ENCODE measurements around the gene CLMN. TPM values are rescaled to one million over a fixed set of nuclear protein-coding genes. Genes with fewer than 3 reads are reported as not detected.

CLMN gene
- total and polyA plus RNA-seq, 2 donors (not counting 1 experiment from before 2014, with no cell fraction given): 9.6 to 51.5 TPM

- no peak overlapping the region for H3K4me2 ChIP-seq (replicated peaks; ENCODE audit: low read depth, low read length, poor library complexity, severe bottlenecking)
- Mint-ChIP-seq H3K9me3 (ENCODE audit: insufficient read depth) (no peaks in the 10 kb centered on the region), H3K4me1 (peaks cover 20% of the 10 kb centered on the region), H3K27me3 (peaks cover 3% of the 10 kb centered on the region), H3K27ac (no peak overlapping the region), H3K4me3 (no peak overlapping the region)
- peaks cover 0 to 2% (median 0%) of the 10 kb centered on the region in 3 donors for H3K9me3 ChIP-seq (ENCODE audit: control extremely low read depth in 1 of 3, control insufficient read depth in 2 of 3, insufficient read depth in 1 of 3, low read length in 2 of 3)
- no peak overlapping the region for H2AFZ ChIP-seq (ENCODE audit: insufficient read depth, low read depth, low read length, poor library complexity, severe bottlenecking)
- POLR2A ChIA-PET: no interaction called here
- no peaks in the 10 kb centered on the region for H4K20me1 ChIP-seq (ENCODE audit: control insufficient read depth, insufficient read depth, low read length, poor library complexity, severe bottlenecking)
- H3K27ac ChIP-seq (ENCODE audit: low read length in 2 of 2): no peak overlapping the region
- intact Hi-C loops (cut with micrococcal nuclease): no loop called here
- ATAC-seq (ENCODE audit: low read depth): no peak
- no peak for DNase-seq
- CTCF ChIA-PET: interaction anchor here (1.0 kb wide), 1 partner anchor 132 kb away, joined by 3 read pairs; no protein-coding TSS in a partner anchor
- H3K27me3 ChIP-seq (replicated peaks in 1 of 4; ENCODE audit: control extremely low read depth in 1 of 4, control insufficient read depth in 3 of 4, insufficient read depth in 4 of 4, low read length in 3 of 4): no peaks in the 10 kb centered on the region
- H3K4me1 ChIP-seq (ENCODE audit: control insufficient read depth in 2 of 2, insufficient read depth in 2 of 2, low read length in 2 of 2): peaks cover 13 to 14% of the 10 kb centered on the region in 2 donors
- no peak overlapping the region for H3K9ac ChIP-seq (ENCODE audit: low read length)
- TF ChIP-seq EZH2 (IDR thresholded peaks at IDR 0.05; ENCODE audit: borderline replicate concordance, insufficient read depth, low read depth, low read length, poor library complexity, severe bottlenecking) (no peak), CTCF (IDR thresholded peaks at IDR 0.05) (no peak)
- no peak overlapping the region for H3K4me3 ChIP-seq (ENCODE audit: control extremely low read depth in 1 of 5, extremely low read depth in 1 of 5, insufficient read depth in 1 of 5, low read depth in 2 of 5, low read length in 4 of 5)
- peaks cover 0 to 4% of the 10 kb centered on the region in 2 experiments for H3K36me3 ChIP-seq (replicated peaks in 1 of 2; ENCODE audit: control extremely low read depth in 1 of 2, control insufficient read depth in 1 of 2, extremely low read depth in 1 of 2, insufficient read depth in 2 of 2, low read length in 1 of 2)
- no CpG with 5 or more reads among the region's 6 CpGs for WGBS (ENCODE audit: insufficient coverage)
- H3K79me2 ChIP-seq (ENCODE audit: control insufficient read depth, insufficient read depth, low read length): no peaks in the 10 kb centered on the region
Observed at GRCh38 chr14:95229749-95230148, 90.0 kb downstream of the CLMN start.

GRCh38 chr14:95228240-95228639, 91.5 kb downstream of the CLMN start:
- H3K27ac ChIP-seq (ENCODE audit: low read length in 2 of 2): no peak overlapping the region
- peaks cover 3% of the 10 kb centered on the region for H3K27me3 Mint-ChIP-seq
- DNase-seq (no peak), ATAC-seq (ENCODE audit: low read depth) (no peak)
- H3K27ac Mint-ChIP-seq: no peak overlapping the region
- H3K4me3 Mint-ChIP-seq: no peak overlapping the region
- H3K4me2 ChIP-seq (replicated peaks; ENCODE audit: low read depth, low read length, poor library complexity, severe bottlenecking): no peak overlapping the region
- POLR2A ChIA-PET: no interaction called here
- H3K9me3 ChIP-seq (ENCODE audit: control extremely low read depth in 1 of 3, control insufficient read depth in 2 of 3, insufficient read depth in 1 of 3, low read length in 2 of 3): peaks cover 0 to 2% (median 0%) of the 10 kb centered on the region in 3 donors
- peaks cover 5% of the 10 kb centered on the region for H3K4me1 Mint-ChIP-seq
- H3K9me3 Mint-ChIP-seq (ENCODE audit: insufficient read depth): no peaks in the 10 kb centered on the region
- CTCF ChIA-PET: no interaction called here
- intact Hi-C loops (cut with micrococcal nuclease): no loop called here
- WGBS (ENCODE audit: insufficient coverage): 90% methylated on average over 4 of the region's 7 CpGs
- H2AFZ ChIP-seq (ENCODE audit: insufficient read depth, low read depth, low read length, poor library complexity, severe bottlenecking): no peak overlapping the region
- H3K79me2 ChIP-seq (ENCODE audit: control insufficient read depth, insufficient read depth, low read length): no peaks in the 10 kb centered on the region
- H3K4me1 ChIP-seq (ENCODE audit: control insufficient read depth in 2 of 2, insufficient read depth in 2 of 2, low read length in 2 of 2): peaks cover under 1 to 1% of the 10 kb centered on the region in 2 donors
- H3K9ac ChIP-seq (ENCODE audit: low read length): no peak overlapping the region
- H3K27me3 ChIP-seq (replicated peaks in 1 of 4; ENCODE audit: control extremely low read depth in 1 of 4, control insufficient read depth in 3 of 4, insufficient read depth in 4 of 4, low read length in 3 of 4): no peaks in the 10 kb centered on the region
- no peak overlapping the region for H3K4me3 ChIP-seq (ENCODE audit: control extremely low read depth in 1 of 5, extremely low read depth in 1 of 5, insufficient read depth in 1 of 5, low read depth in 2 of 5, low read length in 4 of 5)
- peaks cover 0 to 4% of the 10 kb centered on the region in 2 experiments for H3K36me3 ChIP-seq (replicated peaks in 1 of 2; ENCODE audit: control extremely low read depth in 1 of 2, control insufficient read depth in 1 of 2, extremely low read depth in 1 of 2, insufficient read depth in 2 of 2, low read length in 1 of 2)
- TF ChIP-seq EZH2 (IDR thresholded peaks at IDR 0.05; ENCODE audit: borderline replicate concordance, insufficient read depth, low read depth, low read length, poor library complexity, severe bottlenecking): no peak
- no peaks in the 10 kb centered on the region for H4K20me1 ChIP-seq (ENCODE audit: control insufficient read depth, insufficient read depth, low read length, poor library complexity, severe bottlenecking)
